H9 (cell line): ENCODE results near the gene RAD51D. TPM values are rescaled to one million over a fixed set of nuclear protein-coding genes. Genes with fewer than 3 reads are reported as not detected.

ENCODE experiments used
- DNase-seq: peaks from one replicate; pipeline ENCODE4 v3.0.0-alpha.2; 2017
- H2AFZ ChIP-seq: one replicate; pipeline ENCODE4 v1.6.1; 2013; ENCODE audit warnings: mild to moderate bottlenecking, low read length, control low read depth, moderate library complexity
- H2AK5ac ChIP-seq: 2 replicates; pipeline ENCODE4 v1.6.1; 2013; ENCODE audit warnings: low read length, control low read depth, mixed read lengths; ENCODE audit not compliant: insufficient read length
- H2BK120ac ChIP-seq: one replicate; pipeline ENCODE4 v1.6.1; 2013; ENCODE audit warnings: low read depth, mild to moderate bottlenecking, low read length, control low read depth, inconsistent platforms; ENCODE audit not compliant: poor library complexity, severe bottlenecking
- H2BK12ac ChIP-seq: 2 replicates; pipeline ENCODE4 v1.6.1; 2013; ENCODE audit warnings: low read length, control low read depth, mixed read lengths, low read depth; ENCODE audit not compliant: insufficient read length
- H2BK15ac ChIP-seq: 2 replicates; pipeline ENCODE4 v1.6.1; 2013; ENCODE audit warnings: low read depth, low read length, control low read depth
- H2BK20ac ChIP-seq: one replicate; pipeline ENCODE4 v1.6.1; 2013; ENCODE audit warnings: low read depth, mild to moderate bottlenecking, low read length, control low read depth, inconsistent platforms; ENCODE audit not compliant: poor library complexity, severe bottlenecking
- H2BK5ac ChIP-seq: 2 replicates; pipeline ENCODE4 v1.6.1; 2013; ENCODE audit warnings: low read length, control low read depth, mixed read lengths; ENCODE audit not compliant: insufficient read length
- H3K14ac ChIP-seq: 2 replicates; pipeline ENCODE4 v1.6.1; 2013; ENCODE audit warnings: low read length, control low read depth; ENCODE audit not compliant: insufficient read depth
- H3K18ac ChIP-seq: 2 replicates; pipeline ENCODE4 v1.6.1; 2013; ENCODE audit warnings: low read depth, mild to moderate bottlenecking, mixed read lengths, low read length, control low read depth; ENCODE audit not compliant: insufficient read length
- H3K23ac ChIP-seq: 2 replicates; pipeline ENCODE4 v1.6.1; 2013; ENCODE audit warnings: low read length, control low read depth, mixed read lengths, low read depth; ENCODE audit not compliant: insufficient read length
- H3K23me2 ChIP-seq: 2 replicates; pipeline ENCODE4 v1.6.1; 2013; ENCODE audit warnings: low read depth, mild to moderate bottlenecking, mixed read lengths, low read length, control low read depth; ENCODE audit not compliant: insufficient read length, poor library complexity, severe bottlenecking
- H3K27ac ChIP-seq: 2 replicates; pipeline ENCODE4 v1.5.1; 2013; ENCODE audit warnings: low read length, control low read depth, mixed read lengths, low read depth; ENCODE audit not compliant: insufficient read length
- H3K27me3 ChIP-seq: 2 replicates; pipeline ENCODE4 v1.6.1; 2013; ENCODE audit warnings: low read length, control low read depth, inconsistent platforms; ENCODE audit not compliant: insufficient read depth
- H3K4ac ChIP-seq: 2 replicates; pipeline ENCODE4 v1.6.1; 2013; ENCODE audit warnings: low read depth, mild to moderate bottlenecking, control low read depth, inconsistent platforms, low read length, moderate library complexity
- H3K4me1 ChIP-seq: 2 replicates; pipeline ENCODE4 v1.6.1; 2013; ENCODE audit warnings: low read length, control low read depth, inconsistent platforms; ENCODE audit not compliant: insufficient read depth
- H3K4me2 ChIP-seq: 2 replicates; pipeline ENCODE4 v1.6.1; 2013; ENCODE audit warnings: low read length, control low read depth, mixed read lengths; ENCODE audit not compliant: insufficient read length, insufficient read depth
- H3K56ac ChIP-seq: 2 replicates; pipeline ENCODE4 v1.6.1; 2013; ENCODE audit warnings: low read depth, mild to moderate bottlenecking, mixed read lengths, low read length, control low read depth; ENCODE audit not compliant: insufficient read length
- H3K79me1 ChIP-seq: 2 replicates; pipeline ENCODE4 v1.6.1; 2013; ENCODE audit warnings: low read depth, mild to moderate bottlenecking, moderate library complexity, low read length, control low read depth, inconsistent platforms; ENCODE audit not compliant: insufficient read depth, poor library complexity, severe bottlenecking
- H3K79me2 ChIP-seq: 2 replicates; pipeline ENCODE4 v1.6.1; 2013; ENCODE audit warnings: low read length, control low read depth, inconsistent platforms; ENCODE audit not compliant: insufficient read depth
- H3K9ac ChIP-seq: 2 replicates; pipeline ENCODE4 v1.6.1; 2013; ENCODE audit warnings: low read length, control low read depth, mixed read lengths; ENCODE audit not compliant: insufficient read length; ENCODE audit errors: extremely low read depth
- H3K9me3 ChIP-seq: one replicate; pipeline ENCODE4 v1.6.1; 2013; ENCODE audit warnings: low read depth, low read length, inconsistent platforms; ENCODE audit not compliant: control insufficient read depth
- H3T11ph ChIP-seq: one replicate; pipeline ENCODE4 v1.6.1; 2013; ENCODE audit warnings: mild to moderate bottlenecking, low read length, control low read depth, inconsistent platforms
- H4K20me1 ChIP-seq: one replicate; pipeline ENCODE4 v1.6.1; 2013; ENCODE audit not compliant: control insufficient read depth, insufficient read length, insufficient read depth
- H4K5ac ChIP-seq: 2 replicates; pipeline ENCODE4 v1.6.1; 2013; ENCODE audit warnings: low read depth, mild to moderate bottlenecking, mixed read lengths, low read length, control low read depth; ENCODE audit not compliant: insufficient read length
- H4K8ac ChIP-seq: replicated peaks from 2 replicates; pipeline ENCODE4 v1.6.1; 2013; ENCODE audit warnings: low read length, control low read depth, mixed read lengths, low read depth; ENCODE audit not compliant: insufficient read length
- H4K91ac ChIP-seq: 2 replicates; pipeline ENCODE4 v1.6.1; 2013; ENCODE audit warnings: low read depth, mild to moderate bottlenecking, moderate library complexity, mixed read lengths, low read length, control low read depth; ENCODE audit not compliant: insufficient read length
- H3K27ac Mint-ChIP-seq, 3 experiments: 2 replicates in 2 of 3; 3 replicates in 1 of 3; pipeline ENCODE4 v1.8.0; 2020 to 2021; ENCODE audit warnings: mixed read lengths in 3 of 3, mild to moderate bottlenecking in 1 of 3, moderate library complexity in 1 of 3
- H3K27me3 Mint-ChIP-seq: 2 replicates; pipeline ENCODE4 v1.8.0; 2021; ENCODE audit warnings: low read depth, mild to moderate bottlenecking, moderate library complexity, mixed read lengths
- H3K36me3 Mint-ChIP-seq, 3 experiments: 2 replicates in 2 of 3; 3 replicates in 1 of 3; pipeline ENCODE4 v1.8.0; 2020 to 2021; ENCODE audit warnings: low read depth in 3 of 3, mixed read lengths in 3 of 3; ENCODE audit not compliant: insufficient read depth in 1 of 3
- H3K4me1 Mint-ChIP-seq, 2 experiments: 2 replicates each; pipeline ENCODE4 v1.8.0; 2020; ENCODE audit warnings: mixed read lengths in 2 of 2
- H3K4me3 Mint-ChIP-seq, 2 experiments: 2 replicates in 1 of 2; 3 replicates in 1 of 2; pipeline ENCODE4 v1.8.0; 2020 to 2021; ENCODE audit warnings: mild to moderate bottlenecking in 2 of 2, mixed read lengths in 2 of 2, moderate library complexity in 1 of 2
- H3K9me3 Mint-ChIP-seq, 2 experiments: 2 replicates in 1 of 2; 3 replicates in 1 of 2; pipeline ENCODE4 v1.8.0; 2020; ENCODE audit warnings: mild to moderate bottlenecking in 2 of 2, mixed read lengths in 2 of 2, moderate library complexity in 1 of 2
- CTCF ChIP-seq: fragments of 200-600 bp; sonication (generic); conservative IDR thresholded peaks from 3 replicates; pipeline ENCODE4 v1.8.0; 2021; ENCODE audit warnings: antibody characterized with exemption, mild to moderate bottlenecking
- WGBS: extraction: QIAGEN DNeasy Blood & Tissue Kit; methylation state at CpG from one replicate; pipeline ENCODE4 v1.1.7; 2013; ENCODE audit warnings: missing lambda C conversion rate, low lambda C conversion rate, mixed read lengths; ENCODE audit not compliant: insufficient read length; ENCODE audit errors: extremely low coverage; 5-methylcytosine and 5-hydroxymethylcytosine counted together
- total RNA-seq: library from RNA; stranded (reverse); gene quantifications from 2 replicates; pipeline ENCODE4 v1.2.1, GENCODE V29; 2021

RAD51D gene
- total RNA-seq, 1 experiment from 2014 or later: 15.8 TPM

- Histone ChIP-seq H3T11ph (no peak overlapping the region), H2BK120ac (no peak overlapping the region), H4K20me1 (no peaks in the 10 kb centered on the region), H3K27me3 (no peaks in the 10 kb centered on the region), H3K27ac (no peak overlapping the region), H2BK20ac (no peak overlapping the region), H3K23ac (no peak overlapping the region), H3K4me1 (no peaks in the 10 kb centered on the region), H4K8ac (no peak overlapping the region), H3K9ac (no peak overlapping the region), H2BK5ac (no peak overlapping the region), H3K4me2 (no peak overlapping the region), H3K9me3 (no peaks in the 10 kb centered on the region), H2AFZ (no peak overlapping the region), H3K4ac (no peak overlapping the region), H2BK15ac (no peak overlapping the region), H2AK5ac (no peak overlapping the region), H4K5ac (no peak overlapping the region), H3K79me2 (no peaks in the 10 kb centered on the region), H3K79me1 (no peaks in the 10 kb centered on the region), H2BK12ac (no peak overlapping the region), H3K18ac (no peak overlapping the region), H3K14ac (no peak overlapping the region), H3K23me2 (no peaks in the 10 kb centered on the region), H4K91ac (no peak overlapping the region), H3K56ac (no peak overlapping the region)
- Mint-ChIP-seq H3K9me3 (no peaks in the 10 kb centered on the region; a peak in 1 of 5 replicates), H3K36me3 (peaks cover 35 to 50% (median 38%) of the 10 kb centered on the region in 3 experiments), H3K4me1 (no peaks in the 10 kb centered on the region), H3K4me3 (no peak overlapping the region), H3K27me3 (peaks cover 7% of the 10 kb centered on the region), H3K27ac (peak overlapping the region in 1 of 3 experiments; percentile 16; a peak in 1 of 7 replicates)
- no peak for TF ChIP-seq CTCF
- DNase-seq: no peak
- WGBS: no CpG with 5 or more reads among the region's 5 CpGs
These were observed 10.3 kb upstream of the RAD51D start for GRCh38 chr17:35129973-35130351.
